Astrocyte (in vitro differentiated cells and primary cell): ENCODE data around the gene TUBA4B. TPM values are rescaled to one million over a fixed set of nuclear protein-coding genes. Genes with fewer than 3 reads are reported as not detected.

ENCODE experiments used
- DNase-seq: peaks from one replicate; pipeline ENCODE4 v3.0.0-alpha.2; 2010; ENCODE audit warnings: low read depth
- FAIRE-seq: peaks from 2 replicates; lab custom pipeline; 2011; peaks lifted over from hg19 to GRCh38; lab: Jason Lieb, UNC
- H2AFZ ChIP-seq: 2 replicates; pipeline ENCODE4 v1.6.0; 2012; ENCODE audit warnings: low read depth, low read length, inconsistent platforms
- H3K27ac ChIP-seq: 2 replicates; pipeline ENCODE4 v1.5.1; 2011; ENCODE audit warnings: low read depth, low read length, inconsistent platforms
- H3K27me3 ChIP-seq: 2 replicates; pipeline ENCODE4 v1.6.0; 2011; ENCODE audit warnings: low read length, inconsistent platforms; ENCODE audit not compliant: insufficient read depth
- H3K36me3 ChIP-seq: 2 replicates; pipeline ENCODE4 v1.5.1; 2011; ENCODE audit warnings: low read length, inconsistent platforms; ENCODE audit not compliant: insufficient read depth
- H3K4me1 ChIP-seq: 2 replicates; pipeline ENCODE4 v1.5.1; 2011; ENCODE audit warnings: low read length, inconsistent platforms; ENCODE audit not compliant: insufficient read depth
- H3K4me2 ChIP-seq: 2 replicates; pipeline ENCODE4 v1.6.0; 2012; ENCODE audit warnings: low read length, inconsistent platforms
- H3K4me3 ChIP-seq: 2 replicates; pipeline ENCODE4 v1.5.1; 2011; ENCODE audit warnings: low read depth, mild to moderate bottlenecking, low read length, inconsistent platforms; ENCODE audit not compliant: insufficient read depth
- H3K79me2 ChIP-seq: 2 replicates; pipeline ENCODE4 v1.6.0; 2012; ENCODE audit warnings: mild to moderate bottlenecking, low read length, inconsistent platforms; ENCODE audit not compliant: insufficient read depth
- H3K9ac ChIP-seq: 2 replicates; pipeline ENCODE4 v1.6.0; 2012; ENCODE audit warnings: mild to moderate bottlenecking, low read length, inconsistent platforms
- H3K9me3 ChIP-seq: 2 replicates; pipeline ENCODE4 v1.5.1; 2012; ENCODE audit warnings: low read depth, mild to moderate bottlenecking, low read length, inconsistent platforms; ENCODE audit not compliant: insufficient read depth
- H4K20me1 ChIP-seq: 2 replicates; pipeline ENCODE4 v1.6.0; 2012; ENCODE audit warnings: low read length, inconsistent platforms; ENCODE audit not compliant: insufficient read depth
- H3K27ac Mint-ChIP-seq: one replicate; pipeline ENCODE4 v1.8.0; 2021; ENCODE audit warnings: mild to moderate bottlenecking, mixed read lengths; ENCODE audit not compliant: unreplicated experiment
- H3K27me3 Mint-ChIP-seq: one replicate; pipeline ENCODE4 v1.8.0; 2021; ENCODE audit warnings: low read depth, mixed read lengths; ENCODE audit not compliant: unreplicated experiment
- H3K36me3 Mint-ChIP-seq: one replicate; pipeline ENCODE4 v1.8.0; 2021; ENCODE audit warnings: low read depth, mixed read lengths; ENCODE audit not compliant: unreplicated experiment
- H3K4me1 Mint-ChIP-seq: one replicate; pipeline ENCODE4 v1.8.0; 2021; ENCODE audit warnings: low read depth, mixed read lengths; ENCODE audit not compliant: unreplicated experiment
- H3K4me3 Mint-ChIP-seq: one replicate; pipeline ENCODE4 v1.8.0; 2021; ENCODE audit warnings: mild to moderate bottlenecking, moderate library complexity, mixed read lengths; ENCODE audit not compliant: unreplicated experiment
- H3K9me3 Mint-ChIP-seq: one replicate; pipeline ENCODE4 v1.8.0; 2021; ENCODE audit warnings: mild to moderate bottlenecking, mixed read lengths; ENCODE audit not compliant: unreplicated experiment
- EZH2 ChIP-seq: IDR thresholded peaks from 2 replicates; pipeline ENCODE4 v1.6.1; 2012; ENCODE audit warnings: mild to moderate bottlenecking, low read length, inconsistent platforms; ENCODE audit not compliant: insufficient read depth
- total RNA-seq: library from RNA; stranded (reverse); gene quantifications from 2 replicates; pipeline ENCODE4 v1.2.1, GENCODE V29; 2021
- TF ChIP-seq, protein P1 (sequence below): IDR thresholded peaks from 2 replicates; pipeline ENCODE4 v1.5.1; 2011; ENCODE audit warnings: low read depth, mild to moderate bottlenecking, inconsistent platforms, low read length, moderate library complexity; ENCODE audit not compliant: insufficient read depth

TUBA4B gene
- total RNA-seq, 1 donor from 2014 or later, result not detected

DNA sequence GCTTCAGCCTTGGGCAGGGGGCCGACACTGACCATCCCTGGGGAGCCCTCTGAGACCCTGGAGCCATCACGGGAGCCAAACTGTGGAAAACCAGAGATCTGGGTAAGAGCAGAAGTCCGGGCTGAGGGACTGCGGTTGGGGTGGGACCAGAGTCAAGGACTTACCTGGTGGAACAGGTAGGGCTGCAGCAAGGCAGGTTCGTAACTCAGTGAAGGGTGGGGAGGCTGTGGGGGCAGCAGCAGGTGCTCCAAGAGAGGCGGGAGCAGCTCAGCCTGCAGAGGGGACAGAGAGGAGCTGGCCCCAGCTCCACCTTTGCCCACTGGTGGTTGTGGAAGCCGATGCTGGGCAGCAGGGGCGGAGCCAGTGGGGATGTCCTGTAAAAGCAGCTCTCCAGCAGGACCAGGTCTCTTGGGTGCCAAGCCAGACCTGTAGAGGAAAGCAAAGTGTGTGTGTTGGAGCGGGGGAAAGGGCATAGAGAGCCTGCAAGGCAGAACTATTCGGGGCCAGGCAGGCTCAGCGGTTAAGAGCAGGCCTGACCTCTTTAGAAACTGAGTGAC is 49.4 kb downstream of the TUBA4B start:
- no peak overlapping the region for H3K4me3 Mint-ChIP-seq
- no peaks in the 10 kb centered on the region for H3K36me3 ChIP-seq
- peaks cover 1% of the 10 kb centered on the region for H4K20me1 ChIP-seq
- FAIRE-seq (no peak), DNase-seq (no peak)
- peaks cover 3% of the 10 kb centered on the region for H3K27me3 ChIP-seq
- H3K4me1 ChIP-seq, result no peaks in the 10 kb centered on the region
- H3K79me2 ChIP-seq, result no peaks in the 10 kb centered on the region
- no peaks in the 10 kb centered on the region for H3K9me3 Mint-ChIP-seq
- peaks cover 21% of the 10 kb centered on the region for H3K27me3 Mint-ChIP-seq
- no peaks in the 10 kb centered on the region for H3K9me3 ChIP-seq
- H3K27ac Mint-ChIP-seq, result no peak overlapping the region
- no peak overlapping the region for H3K4me3 ChIP-seq
- no peak overlapping the region for H3K27ac ChIP-seq
- TF ChIP-seq EZH2, result no peak
- TF ChIP-seq, protein P1, sequence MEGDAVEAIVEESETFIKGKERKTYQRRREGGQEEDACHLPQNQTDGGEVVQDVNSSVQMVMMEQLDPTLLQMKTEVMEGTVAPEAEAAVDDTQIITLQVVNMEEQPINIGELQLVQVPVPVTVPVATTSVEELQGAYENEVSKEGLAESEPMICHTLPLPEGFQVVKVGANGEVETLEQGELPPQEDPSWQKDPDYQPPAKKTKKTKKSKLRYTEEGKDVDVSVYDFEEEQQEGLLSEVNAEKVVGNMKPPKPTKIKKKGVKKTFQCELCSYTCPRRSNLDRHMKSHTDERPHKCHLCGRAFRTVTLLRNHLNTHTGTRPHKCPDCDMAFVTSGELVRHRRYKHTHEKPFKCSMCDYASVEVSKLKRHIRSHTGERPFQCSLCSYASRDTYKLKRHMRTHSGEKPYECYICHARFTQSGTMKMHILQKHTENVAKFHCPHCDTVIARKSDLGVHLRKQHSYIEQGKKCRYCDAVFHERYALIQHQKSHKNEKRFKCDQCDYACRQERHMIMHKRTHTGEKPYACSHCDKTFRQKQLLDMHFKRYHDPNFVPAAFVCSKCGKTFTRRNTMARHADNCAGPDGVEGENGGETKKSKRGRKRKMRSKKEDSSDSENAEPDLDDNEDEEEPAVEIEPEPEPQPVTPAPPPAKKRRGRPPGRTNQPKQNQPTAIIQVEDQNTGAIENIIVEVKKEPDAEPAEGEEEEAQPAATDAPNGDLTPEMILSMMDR, result no peak
- H3K36me3 Mint-ChIP-seq, result peaks cover 24% of the 10 kb centered on the region
- no peak overlapping the region for H3K9ac ChIP-seq
- H3K4me2 ChIP-seq, result no peak overlapping the region
- H2AFZ ChIP-seq, result no peak overlapping the region
- H3K4me1 Mint-ChIP-seq, result peaks cover 11% of the 10 kb centered on the region

DNA sequence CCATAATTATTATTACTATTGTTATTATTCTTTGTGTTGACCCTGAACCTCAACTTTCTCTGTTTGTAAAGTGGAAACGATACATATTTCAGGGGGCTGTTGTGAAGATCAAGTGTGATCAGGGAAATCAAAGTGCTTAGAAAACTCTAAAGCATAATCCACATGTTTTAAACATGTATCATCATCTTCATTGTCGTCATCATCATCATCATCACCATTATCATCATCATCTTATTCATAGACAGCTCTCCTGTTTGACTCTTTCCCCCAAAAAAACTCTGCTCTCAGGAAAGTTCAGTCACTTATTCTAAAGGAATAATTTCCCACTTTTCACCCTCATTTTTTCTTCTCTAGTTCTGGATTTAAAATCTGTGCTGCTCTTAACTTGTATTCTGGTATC is 51.2 kb downstream of the TUBA4B start:
- H4K20me1 ChIP-seq, result peaks cover 6% of the 10 kb centered on the region
- H3K9me3 Mint-ChIP-seq, result no peaks in the 10 kb centered on the region
- H2AFZ ChIP-seq, result no peak overlapping the region
- H3K4me1 ChIP-seq, result peaks cover 4% of the 10 kb centered on the region
- no peak overlapping the region for H3K4me3 Mint-ChIP-seq
- DNase-seq (no peak), FAIRE-seq (no peak)
- H3K36me3 Mint-ChIP-seq, result peaks cover 24% of the 10 kb centered on the region
- no peak for TF ChIP-seq EZH2
- TF ChIP-seq, protein P1, result no peak
- H3K36me3 ChIP-seq, result no peaks in the 10 kb centered on the region
- no peak overlapping the region for H3K27ac ChIP-seq
- H3K4me2 ChIP-seq, result no peak overlapping the region
- no peak overlapping the region for H3K4me3 ChIP-seq
- H3K27me3 Mint-ChIP-seq, result peaks cover 19% of the 10 kb centered on the region
- H3K9ac ChIP-seq, result no peak overlapping the region
- no peaks in the 10 kb centered on the region for H3K9me3 ChIP-seq
- H3K27ac Mint-ChIP-seq, result no peak overlapping the region
- no peaks in the 10 kb centered on the region for H3K79me2 ChIP-seq
- peaks cover 3% of the 10 kb centered on the region for H3K27me3 ChIP-seq
- peaks cover 5% of the 10 kb centered on the region for H3K4me1 Mint-ChIP-seq

DNA sequence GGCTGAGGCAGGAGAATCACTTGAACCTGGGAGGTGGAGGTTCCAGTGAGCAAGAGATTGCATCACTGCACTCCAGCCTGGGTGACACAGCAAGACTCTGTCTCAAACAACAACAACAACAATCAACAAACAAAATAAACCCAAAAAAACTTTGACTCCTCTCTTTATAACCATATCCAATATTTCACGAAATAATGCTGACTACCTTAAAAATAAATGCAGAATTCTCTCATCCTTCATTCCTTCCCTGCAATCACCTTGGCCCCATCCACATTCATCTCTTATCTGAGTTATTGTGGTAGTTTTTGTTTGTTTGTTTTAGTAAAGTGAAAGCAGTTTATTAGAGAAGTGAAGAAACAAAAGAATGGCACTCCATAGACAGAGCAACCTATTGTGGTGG is 53.0 kb downstream of the TUBA4B start:
- no peaks in the 10 kb centered on the region for H3K36me3 ChIP-seq
- H4K20me1 ChIP-seq, result peaks cover 6% of the 10 kb centered on the region
- Mint-ChIP-seq H3K9me3 (no peaks in the 10 kb centered on the region), H3K4me3 (no peak overlapping the region), H3K36me3 (peaks cover 22% of the 10 kb centered on the region), H3K27ac (no peak overlapping the region), H3K27me3 (peaks cover 16% of the 10 kb centered on the region), H3K4me1 (no peaks in the 10 kb centered on the region)
- no peak overlapping the region for H3K9ac ChIP-seq
- H3K4me2 ChIP-seq, result no peak overlapping the region
- DNase-seq (no peak), FAIRE-seq (no peak)
- peaks cover 4% of the 10 kb centered on the region for H3K4me1 ChIP-seq
- no peak overlapping the region for H3K4me3 ChIP-seq
- peaks cover 12% of the 10 kb centered on the region for H3K27me3 ChIP-seq
- TF ChIP-seq, protein P1, result no peak
- TF ChIP-seq EZH2, result no peak
- no peaks in the 10 kb centered on the region for H3K9me3 ChIP-seq
- H2AFZ ChIP-seq, result no peak overlapping the region
- no peak overlapping the region for H3K27ac ChIP-seq
- H3K79me2 ChIP-seq, result no peaks in the 10 kb centered on the region
